RPMI8226 (cell line): Measurements from ENCODE around the gene NGF.
A peak's percentile ranks its signal among the peaks of the same experiment; 100 is the strongest.
"Not testable (repeated sequence)": the region's sequence is repeated elsewhere in the genome, so short reads cannot be mapped to it uniquely, and the experiment has no call there.

Experiments used
- DNase-seq: peaks from one replicate; pipeline ENCODE4 v3.0.0-alpha.2; 2015

Gene NGF

GRCh38 chr1:115337633-115338456 lies at the start of gene NGF:
Gene NGF (minus strand): TSS chr1:115338249. CDS start chr1:115286795, 51,454 bp downstream.
- DNase-seq: no peak

DNA sequence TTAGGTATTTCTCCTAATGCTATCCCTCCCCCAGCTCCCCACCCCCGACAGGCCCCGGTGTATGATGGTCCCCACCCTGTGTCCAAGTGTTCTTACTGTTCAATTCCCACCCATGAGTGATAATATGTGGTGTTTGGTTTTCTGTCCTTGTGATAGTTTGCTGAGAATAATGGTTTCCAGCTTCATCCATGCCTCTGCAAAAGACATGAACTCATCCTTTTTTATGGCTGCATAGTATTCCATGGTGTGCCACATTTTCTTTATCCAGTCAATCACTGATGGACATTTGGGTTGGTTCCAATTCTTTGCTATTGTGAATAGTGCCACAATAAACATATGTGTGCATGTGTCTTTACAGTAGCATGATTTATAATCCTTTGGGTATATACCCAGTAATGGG lies 45.4 kb upstream of the NGF start:
- not testable (repeated sequence) for DNase-seq

GRCh38 chr1:115379943-115380342 lies 41.9 kb upstream of the NGF start:
- no peak for DNase-seq

DNA sequence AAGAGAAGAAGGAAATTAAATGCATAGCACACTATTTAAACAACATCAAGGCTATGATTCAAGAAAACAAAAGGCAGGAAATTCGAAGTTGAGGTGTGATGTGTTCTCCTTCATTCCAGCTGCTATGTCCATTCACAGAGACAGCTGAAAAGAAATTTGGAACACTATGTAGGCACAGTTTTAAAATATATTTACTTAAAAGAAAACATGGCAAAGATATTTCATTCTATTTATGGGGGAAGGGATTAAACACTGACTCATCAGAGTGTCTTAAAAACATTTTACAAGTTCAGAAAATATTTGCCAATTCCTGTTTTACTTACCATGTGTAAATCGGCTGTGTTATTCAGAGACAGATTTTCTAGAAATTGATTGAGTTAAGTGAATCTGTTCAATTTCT lies 39.4 kb upstream of the NGF start:
- no peak for DNase-seq

GRCh38 chr1:115374598-115374997 lies 36.5 kb upstream of the NGF start:
- no peak for DNase-seq

- no peak for DNase-seq
Observed at GRCh38 chr1:115373305-115373704, 35.3 kb upstream of the NGF start.

GRCh38 chr1:115365738-115366137 lies 27.7 kb upstream of the NGF start:
- DNase-seq: no peak

GRCh38 chr1:115364780-115365155 lies 26.7 kb upstream of the NGF start:
- no peak for DNase-seq

DNA sequence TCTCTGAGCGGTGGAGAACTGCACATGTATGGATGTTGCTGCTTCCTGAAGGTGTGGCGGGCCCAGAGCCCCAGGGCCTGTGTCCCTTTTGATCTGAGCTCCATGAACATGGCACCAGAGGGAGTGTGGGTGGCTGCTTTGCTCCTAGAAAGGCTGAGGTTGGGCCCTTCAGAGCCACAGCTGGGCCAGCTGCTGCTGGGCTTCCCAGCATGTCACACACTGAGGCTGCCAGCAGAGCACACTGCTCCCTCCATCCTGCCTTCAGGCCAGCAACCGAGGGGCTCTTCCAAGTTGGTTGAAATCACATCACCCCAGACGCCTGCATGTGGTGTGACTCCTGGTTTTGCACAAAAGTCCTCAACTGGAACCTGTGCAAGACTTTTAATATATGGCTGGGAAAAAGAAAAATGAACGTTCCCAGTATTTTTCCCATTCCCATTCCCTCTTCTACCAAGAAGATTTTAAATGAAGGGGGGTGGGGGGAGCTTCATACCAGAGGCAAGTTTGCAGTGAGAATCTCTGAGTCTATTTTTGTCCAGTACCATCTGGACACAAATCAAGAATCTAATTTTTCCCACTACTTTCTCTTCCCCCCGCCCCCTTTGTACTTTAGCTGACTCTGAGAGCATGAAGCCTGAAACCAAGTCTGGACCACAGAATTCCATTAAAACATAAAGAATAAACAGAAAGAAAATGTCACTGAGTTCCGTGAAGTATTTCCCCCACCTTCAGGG lies 26.2 kb upstream of the NGF start:
- no peak for DNase-seq

DNA sequence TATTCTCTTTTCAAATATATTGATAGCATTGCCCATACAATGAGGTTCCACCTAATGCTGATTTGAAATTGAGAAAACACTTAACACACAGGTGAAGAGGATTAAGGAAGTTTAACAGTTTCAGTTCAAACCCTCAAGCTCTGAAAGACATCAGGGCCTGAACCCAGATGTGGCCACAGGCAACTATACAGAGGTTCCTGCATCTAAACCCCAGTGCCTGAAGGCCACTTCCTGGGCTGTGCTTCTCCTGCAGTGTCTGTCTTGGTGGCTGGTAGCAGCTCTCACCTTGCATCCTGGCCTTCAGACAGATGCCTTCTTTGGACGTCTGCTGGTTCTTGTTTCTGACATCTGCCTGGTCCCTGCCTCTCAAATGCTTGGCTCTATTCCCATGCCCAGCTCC lies 25.1 kb upstream of the NGF start:
- DNase-seq: peak; percentile 14

DNA sequence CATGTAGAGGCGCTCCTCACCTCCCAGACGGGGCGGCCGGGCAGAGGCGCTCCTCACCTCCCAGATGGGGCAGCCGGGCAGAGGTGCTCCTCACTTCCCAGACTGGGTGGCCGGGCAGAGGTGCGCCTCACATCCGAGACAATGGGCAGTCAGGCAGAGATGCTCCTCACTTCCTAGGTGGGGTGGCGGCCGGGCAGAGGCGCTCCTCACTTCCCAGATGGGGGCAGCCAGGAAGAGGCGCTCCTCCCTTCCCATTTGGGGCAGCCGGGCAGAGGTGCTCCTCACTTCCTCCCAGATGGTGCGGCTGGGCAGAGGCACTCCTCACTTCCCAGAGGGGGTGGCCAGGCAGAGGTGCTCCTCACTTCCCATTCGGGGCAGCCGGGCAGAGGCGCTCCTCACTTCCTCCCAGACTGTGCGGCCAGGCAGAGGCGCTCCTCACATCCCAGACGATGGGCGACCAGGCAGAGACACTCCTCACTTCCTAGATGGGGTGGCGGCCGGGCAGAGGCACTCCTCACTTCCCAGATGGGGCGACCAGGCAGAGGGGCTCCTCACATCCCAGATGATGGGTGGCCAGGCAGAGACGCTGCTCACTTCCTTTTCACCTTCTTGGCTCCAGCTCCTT lies 22.6 kb upstream of the NGF start:
- not testable (repeated sequence) for DNase-seq

DNA sequence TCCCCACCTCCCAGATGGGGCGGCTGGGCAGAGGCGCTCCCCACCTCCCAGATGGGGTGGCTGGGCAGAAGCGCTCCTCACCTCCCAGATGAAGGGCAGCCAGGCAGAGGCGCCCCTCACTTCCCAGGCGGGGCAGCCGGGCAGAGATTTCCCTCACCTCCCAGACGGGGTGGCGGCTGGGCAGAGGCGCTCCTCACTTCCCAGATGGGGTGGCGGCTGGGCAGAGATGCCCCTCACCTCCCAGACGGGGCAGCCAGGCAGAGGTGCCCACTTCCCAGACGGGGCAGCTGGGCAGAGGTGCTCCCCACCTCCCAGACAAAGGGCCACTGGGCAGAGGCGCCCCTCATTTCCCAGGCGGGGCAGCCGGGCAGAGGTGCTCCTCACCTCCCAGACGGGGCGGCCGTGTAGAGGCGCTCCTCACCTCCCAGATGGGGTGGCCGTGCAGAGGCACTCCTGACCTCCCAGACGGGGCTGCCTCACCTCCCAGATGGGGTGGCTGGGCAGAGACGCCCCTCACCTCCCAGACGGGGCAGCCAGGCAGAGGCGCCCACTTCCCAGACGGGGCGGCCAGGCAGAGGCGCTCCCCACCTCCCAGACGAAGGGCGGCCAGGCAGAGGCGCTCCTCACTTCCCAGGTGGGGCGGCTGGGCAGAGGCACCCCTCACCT lies 21.9 kb upstream of the NGF start:
- not testable (repeated sequence) for DNase-seq

DNA sequence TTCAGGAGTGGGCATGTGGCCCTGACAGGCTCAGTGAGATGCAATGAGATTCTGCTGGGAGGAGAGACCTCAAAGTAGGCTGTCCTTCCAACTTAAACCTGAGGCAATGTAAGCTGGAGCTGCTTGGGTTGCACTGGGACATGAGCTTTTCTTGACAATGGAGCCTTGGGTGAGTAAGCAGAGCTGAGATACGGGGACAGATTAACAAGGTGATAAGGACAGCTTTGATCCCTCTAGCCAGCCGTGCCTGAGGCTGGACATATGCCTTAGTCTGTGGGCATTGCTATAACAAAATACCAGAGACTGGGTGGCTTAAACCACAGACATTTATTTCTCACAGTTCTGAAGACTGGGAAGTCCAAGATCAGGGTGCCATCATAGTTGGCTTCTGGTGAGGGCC lies 18.3 kb upstream of the NGF start:
- no peak for DNase-seq

GRCh38 chr1:115355069-115355468 lies 17.0 kb upstream of the NGF start:
- DNase-seq: no peak

DNA sequence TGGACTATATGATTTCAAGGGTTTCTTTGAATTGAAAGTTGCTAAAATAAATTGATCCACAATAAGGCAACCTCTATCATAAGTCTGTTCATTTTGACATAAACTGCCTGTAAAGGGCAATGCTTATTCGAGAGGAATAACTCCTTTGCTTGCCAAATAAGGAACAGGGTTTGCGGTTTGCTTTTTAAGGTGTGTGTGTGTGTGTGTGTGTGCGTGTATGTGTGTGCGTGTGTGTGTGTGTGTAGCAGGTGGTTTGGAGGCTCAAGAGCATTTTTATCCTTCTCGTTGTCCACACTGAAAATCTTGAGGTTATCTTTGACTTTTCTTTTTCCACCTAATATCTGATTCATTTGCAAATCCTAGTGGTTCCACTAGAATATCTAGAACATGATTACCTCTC lies 13.1 kb upstream of the NGF start:
- DNase-seq: no peak

DNA sequence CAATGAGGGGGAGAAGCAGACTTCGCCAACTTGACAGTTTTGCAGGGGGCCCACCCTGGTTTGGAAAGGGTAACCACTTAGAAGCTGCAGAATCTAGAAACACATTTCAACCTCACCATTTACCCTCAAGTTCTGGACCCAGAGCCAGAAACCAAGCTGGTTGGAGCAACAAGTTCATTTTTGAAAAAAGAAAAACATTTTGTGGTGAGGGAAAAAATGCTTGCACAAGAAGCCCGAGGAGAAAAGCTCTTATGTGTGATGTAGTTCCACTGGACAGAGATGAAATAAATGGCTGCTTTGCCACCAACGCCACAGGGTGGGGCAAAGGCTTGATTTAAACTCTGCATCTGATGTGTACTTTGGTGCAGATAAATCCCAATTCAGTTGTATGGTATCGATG lies 10.6 kb upstream of the NGF start:
- DNase-seq: no peak

GRCh38 chr1:115347282-115347681 lies 9.2 kb upstream of the NGF start:
- no peak for DNase-seq

- no peak for DNase-seq
Observed at GRCh38 chr1:115343200-115343737, 5.2 kb upstream of the NGF start.

GRCh38 chr1:115341948-115342347 lies 3.9 kb upstream of the NGF start:
- no peak for DNase-seq

- no peak for DNase-seq
Observed at GRCh38 chr1:115340879-115341278, 2.8 kb upstream of the NGF start.

DNA sequence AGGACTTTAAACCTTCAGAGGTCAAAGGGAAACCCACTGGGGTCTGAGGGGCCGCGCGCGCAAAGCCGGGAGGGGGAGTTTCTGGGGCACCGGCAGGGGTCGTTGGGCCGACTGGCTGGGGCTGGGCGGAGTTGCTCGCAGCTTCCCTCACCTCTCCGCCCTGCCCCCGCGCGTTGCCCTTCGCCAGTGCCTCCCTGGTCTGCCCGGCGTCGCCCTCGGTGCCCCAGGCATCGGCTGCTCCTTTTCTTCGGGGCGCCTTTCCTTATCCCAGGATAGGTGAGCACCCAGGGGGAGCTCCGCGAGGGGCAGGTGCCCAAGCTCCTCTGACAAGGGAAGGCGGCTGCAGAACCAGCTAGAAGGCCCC lies 390 bp upstream of the NGF start:
- no peak for DNase-seq

GRCh38 chr1:115337276-115337632 lies 795 bp downstream of the NGF start:
- no peak for DNase-seq

DNA sequence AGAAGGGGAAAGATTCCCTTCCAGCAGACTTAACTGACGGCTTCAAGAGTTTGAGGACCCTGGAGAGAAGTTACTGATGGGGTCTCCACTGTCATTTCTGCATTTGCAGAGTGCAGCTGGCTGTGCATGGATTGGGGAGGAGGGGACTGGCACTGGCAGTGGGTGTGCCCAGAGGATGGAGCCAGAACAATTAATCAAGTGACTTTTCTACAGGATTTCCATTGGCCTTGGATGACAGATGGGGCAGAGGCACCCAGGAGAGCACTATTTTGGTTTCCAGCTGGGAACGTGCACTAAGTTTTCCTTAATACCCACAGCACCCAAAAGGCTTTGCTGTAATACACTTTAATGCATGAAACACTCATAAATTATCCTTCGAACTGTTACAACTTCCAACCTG lies 1.3 kb downstream of the NGF start:
- no peak for DNase-seq
